ENCODE measurements around the gene PHYHIPL. TPM values are rescaled to one million over a fixed set of nuclear protein-coding genes. Genes with fewer than 3 reads are reported as not detected.

The PHYHIPL gene
- total RNA-seq, 4 donors from 2014 or later, result not detected

- TF ChIP-seq, protein P1, sequence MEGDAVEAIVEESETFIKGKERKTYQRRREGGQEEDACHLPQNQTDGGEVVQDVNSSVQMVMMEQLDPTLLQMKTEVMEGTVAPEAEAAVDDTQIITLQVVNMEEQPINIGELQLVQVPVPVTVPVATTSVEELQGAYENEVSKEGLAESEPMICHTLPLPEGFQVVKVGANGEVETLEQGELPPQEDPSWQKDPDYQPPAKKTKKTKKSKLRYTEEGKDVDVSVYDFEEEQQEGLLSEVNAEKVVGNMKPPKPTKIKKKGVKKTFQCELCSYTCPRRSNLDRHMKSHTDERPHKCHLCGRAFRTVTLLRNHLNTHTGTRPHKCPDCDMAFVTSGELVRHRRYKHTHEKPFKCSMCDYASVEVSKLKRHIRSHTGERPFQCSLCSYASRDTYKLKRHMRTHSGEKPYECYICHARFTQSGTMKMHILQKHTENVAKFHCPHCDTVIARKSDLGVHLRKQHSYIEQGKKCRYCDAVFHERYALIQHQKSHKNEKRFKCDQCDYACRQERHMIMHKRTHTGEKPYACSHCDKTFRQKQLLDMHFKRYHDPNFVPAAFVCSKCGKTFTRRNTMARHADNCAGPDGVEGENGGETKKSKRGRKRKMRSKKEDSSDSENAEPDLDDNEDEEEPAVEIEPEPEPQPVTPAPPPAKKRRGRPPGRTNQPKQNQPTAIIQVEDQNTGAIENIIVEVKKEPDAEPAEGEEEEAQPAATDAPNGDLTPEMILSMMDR (IDR thresholded peaks at IDR 0.05), result no peak
- DNase-seq (ENCODE audit: low spot score), result no peak
- no peak for ATAC-seq (ENCODE audit: low FRiP score)
Measured at GRCh38 chr10:59273445-59273844, 97.0 kb downstream of the PHYHIPL start.

DNA sequence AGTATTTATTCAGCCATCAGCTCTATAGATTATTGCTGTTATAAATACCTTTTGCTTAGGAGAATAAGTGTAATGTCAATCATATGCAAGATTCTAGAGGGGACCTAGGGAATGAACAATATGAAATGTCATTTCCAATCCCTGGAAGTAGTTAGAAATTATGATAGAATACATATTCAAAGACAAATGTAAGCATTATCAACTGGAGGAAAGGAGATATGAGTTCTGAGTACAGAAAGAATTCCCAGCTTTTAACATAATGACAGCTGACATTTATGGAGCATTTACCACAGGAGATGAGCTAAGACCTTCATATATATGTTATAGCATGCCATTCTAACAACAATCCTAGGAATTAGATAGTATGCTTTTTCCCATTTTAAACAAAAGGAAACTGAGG lies 99.7 kb downstream of the PHYHIPL start:
- TF ChIP-seq, protein P1 (IDR thresholded peaks at IDR 0.05), result no peak
- no peak for DNase-seq (ENCODE audit: low spot score)
- no peak for ATAC-seq (ENCODE audit: low FRiP score)

- DNase-seq (ENCODE audit: low spot score) (no peak), ATAC-seq (ENCODE audit: low FRiP score) (no peak)
- TF ChIP-seq, protein P1 (IDR thresholded peaks at IDR 0.05), result no peak
Measured at GRCh38 chr10:59276919-59277318, 100.5 kb downstream of the PHYHIPL start.

DNA sequence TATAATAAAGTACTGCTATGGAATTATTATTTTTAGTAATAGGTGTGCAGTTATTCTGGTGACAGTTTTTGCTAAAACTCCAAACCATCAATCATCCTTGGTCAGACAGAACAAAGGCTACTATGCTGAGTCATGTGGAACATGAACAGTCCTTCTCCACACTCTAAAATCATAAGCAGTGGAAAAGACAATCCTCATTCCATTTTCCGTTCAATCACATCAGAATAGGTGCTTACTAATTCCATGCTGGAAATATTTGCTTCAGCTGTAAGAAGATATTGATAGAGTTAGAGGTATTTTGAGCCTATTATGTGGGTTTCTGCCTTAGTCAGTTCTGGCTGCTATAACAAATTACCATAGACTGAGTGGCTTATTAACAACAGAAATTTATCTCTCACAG lies 103.0 kb downstream of the PHYHIPL start:
- ATAC-seq (ENCODE audit: low FRiP score), result no peak
- TF ChIP-seq, protein P1 (IDR thresholded peaks at IDR 0.05), result no peak
- no peak for DNase-seq (ENCODE audit: low spot score)

DNA sequence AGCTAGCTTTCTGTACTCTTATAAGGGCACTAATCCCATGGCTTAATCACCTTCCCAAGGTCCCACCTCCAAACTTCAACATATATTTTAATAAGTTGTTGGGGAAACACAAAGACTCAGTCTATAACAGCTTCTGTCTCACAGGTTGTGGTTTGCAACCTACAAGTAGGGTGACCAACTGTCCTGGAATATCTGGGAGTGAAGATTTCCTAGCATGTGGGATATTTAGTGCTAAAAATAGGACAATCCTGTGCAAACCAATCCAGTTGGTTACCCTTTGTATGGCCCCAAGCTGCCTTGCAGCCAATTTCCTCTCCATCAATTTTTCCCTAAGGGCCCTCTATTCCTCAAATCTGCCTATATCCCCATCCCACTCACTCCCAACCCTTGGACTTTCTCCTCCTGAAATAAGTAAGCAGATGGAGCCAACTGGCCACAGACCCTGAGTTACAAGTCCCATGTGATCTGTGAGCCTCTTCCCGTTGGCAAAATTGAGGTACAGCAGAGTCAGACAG lies 103.6 kb downstream of the PHYHIPL start:
- TF ChIP-seq, protein P1 (IDR thresholded peaks at IDR 0.05), result no peak
- ATAC-seq (ENCODE audit: low FRiP score) (no peak), DNase-seq (ENCODE audit: low spot score) (no peak)

DNA sequence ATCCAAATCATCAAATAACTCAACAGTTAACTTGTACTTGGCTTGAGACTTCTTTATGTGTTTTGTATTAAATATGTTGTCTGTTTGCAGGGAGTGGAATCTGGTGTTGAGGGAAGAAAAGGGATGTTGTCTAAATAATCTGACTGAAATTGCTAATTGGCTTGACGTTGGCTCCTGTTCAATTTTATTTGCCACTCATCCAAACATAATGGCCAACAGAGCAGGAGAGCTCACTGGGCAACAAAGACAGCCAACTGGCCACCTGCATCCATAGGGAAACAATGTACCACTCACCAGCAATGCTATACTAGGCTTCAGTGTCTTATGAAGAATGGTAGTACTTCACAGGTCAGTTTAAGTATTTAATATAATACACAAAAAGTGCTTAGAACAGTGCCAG lies 105.4 kb downstream of the PHYHIPL start:
- TF ChIP-seq, protein P1 (IDR thresholded peaks at IDR 0.05), result no peak
- ATAC-seq (ENCODE audit: low FRiP score) (no peak), DNase-seq (ENCODE audit: low spot score) (no peak)

DNA sequence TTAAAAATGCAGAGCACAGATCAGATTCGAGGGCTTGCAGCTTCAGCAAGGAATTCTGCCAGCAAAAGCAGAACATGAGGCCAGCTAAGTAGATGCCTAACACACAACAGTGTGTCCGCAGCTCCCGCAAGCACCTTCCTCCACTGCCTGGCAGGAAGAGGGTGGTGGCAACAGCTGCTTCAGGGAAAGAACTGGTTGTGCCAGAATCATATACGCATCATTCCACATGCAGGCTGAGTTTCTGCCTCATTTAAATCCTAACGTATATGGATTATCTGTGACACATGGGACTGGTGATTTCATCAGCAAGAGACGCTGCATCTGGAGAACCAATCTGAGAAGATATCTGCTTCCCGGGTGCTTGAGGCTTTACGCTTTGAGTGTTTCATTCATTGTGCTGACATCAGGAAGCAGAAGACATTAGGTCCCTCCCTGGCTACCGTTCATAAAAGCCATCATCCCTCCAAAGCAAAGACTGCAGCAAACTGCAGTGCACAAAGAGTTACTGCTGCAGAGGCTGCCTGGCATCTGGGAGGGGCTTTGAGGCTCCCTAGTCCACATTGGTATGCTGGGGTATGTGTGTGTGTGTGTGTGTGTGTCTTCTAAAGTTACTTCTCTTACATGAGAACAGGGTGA lies 107.1 kb downstream of the PHYHIPL start:
- no peak for DNase-seq (ENCODE audit: low spot score)
- TF ChIP-seq, protein P1 (IDR thresholded peaks at IDR 0.05), result no peak
- ATAC-seq (ENCODE audit: low FRiP score), result peak; percentile 4

Data from omental fat pad (tissue), 4 donors.